Activated T-helper 17 cell treated with anti-CD3 and anti-CD28 coated beads, Interleukin-2, amount 50 U/mL, for 72 hours (primary cell): ENCODE data around the gene CAMK1. TPM values are rescaled to one million over a fixed set of nuclear protein-coding genes. Genes with fewer than 3 reads are reported as not detected.

Experiments
- ATAC-seq: fragments of 150-1000 bp; cut with Tn5 transposase; replicated peaks from 2 replicates; pipeline ENCODE4 v1.10.0; 2021; ENCODE audit warnings: mild to moderate bottlenecking, moderate library complexity
- H3K27ac Mint-ChIP-seq: one replicate; pipeline ENCODE4 v1.8.0; 2022; ENCODE audit warnings: mixed read lengths
- H3K27me3 Mint-ChIP-seq: one replicate; pipeline ENCODE4 v1.8.0; 2022; ENCODE audit warnings: mixed read lengths
- H3K36me3 Mint-ChIP-seq: one replicate; pipeline ENCODE4 v1.8.0; 2022; ENCODE audit warnings: low read depth, mild to moderate bottlenecking, mixed read lengths
- H3K4me1 Mint-ChIP-seq: one replicate; pipeline ENCODE4 v1.8.0; 2022; ENCODE audit warnings: mixed read lengths
- H3K4me3 Mint-ChIP-seq: one replicate; pipeline ENCODE4 v1.8.0; 2022; ENCODE audit warnings: mild to moderate bottlenecking, mixed read lengths
- H3K9me3 Mint-ChIP-seq: one replicate; pipeline ENCODE4 v1.8.0; 2022; ENCODE audit warnings: mixed read lengths
- total RNA-seq, 2 donors: library from RNA; stranded (reverse); gene quantifications; one replicate each; pipeline ENCODE4 v1.2.3, GENCODE V29; 2022

CAMK1 gene
- total RNA-seq, 2 donors from 2014 or later: 23.9 to 75.4 TPM

DNA sequence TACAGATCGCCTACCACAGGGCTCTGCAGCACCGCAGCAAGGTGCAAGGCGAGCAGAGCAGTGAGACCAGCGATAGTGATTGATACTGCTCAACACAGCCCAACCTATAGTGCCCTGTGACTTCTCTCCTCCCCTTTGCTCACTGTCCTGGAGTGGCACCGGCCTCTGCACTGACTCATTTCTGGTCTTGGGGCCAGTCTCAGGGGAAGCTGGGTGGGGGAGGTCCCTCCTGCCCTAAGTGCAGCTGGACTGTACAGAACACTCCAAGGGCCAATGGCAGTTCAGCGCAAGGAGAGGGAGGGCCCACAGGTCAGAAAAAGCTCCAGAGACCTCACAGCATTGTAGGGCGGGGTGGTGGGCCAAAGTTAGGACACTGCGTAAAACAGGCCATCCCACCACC, 22.5 kb downstream of the CAMK1 start:
- no peak overlapping the region for H3K27ac Mint-ChIP-seq

GRCh38 chr3:9746330-9746729, 23.4 kb downstream of the CAMK1 start:
- no peak for ATAC-seq
- H3K27ac Mint-ChIP-seq: peak overlapping the region; percentile 10
- H3K36me3 Mint-ChIP-seq: peaks cover 97% of the 10 kb centered on the region
- H3K4me3 Mint-ChIP-seq: no peak overlapping the region
- no peaks in the 10 kb centered on the region for H3K4me1 Mint-ChIP-seq
- H3K9me3 Mint-ChIP-seq: no peaks in the 10 kb centered on the region
- H3K27me3 Mint-ChIP-seq: no peaks in the 10 kb centered on the region

More for the DNA sequence above, 22.5 kb downstream of the CAMK1 start:
- H3K4me1 Mint-ChIP-seq: peaks cover 7% of the 10 kb centered on the region
- no peaks in the 10 kb centered on the region for H3K27me3 Mint-ChIP-seq
- H3K9me3 Mint-ChIP-seq: no peaks in the 10 kb centered on the region
- ATAC-seq: no peak
- no peak overlapping the region for H3K4me3 Mint-ChIP-seq
- peaks cover 97% of the 10 kb centered on the region for H3K36me3 Mint-ChIP-seq

GRCh38 chr3:9745521-9745920, 24.2 kb downstream of the CAMK1 start:
- Mint-ChIP-seq H3K9me3 (no peaks in the 10 kb centered on the region), H3K36me3 (peaks cover 97% of the 10 kb centered on the region), H3K27me3 (no peaks in the 10 kb centered on the region), H3K27ac (no peak overlapping the region), H3K4me3 (no peak overlapping the region), H3K4me1 (no peaks in the 10 kb centered on the region)
- no peak for ATAC-seq

DNA sequence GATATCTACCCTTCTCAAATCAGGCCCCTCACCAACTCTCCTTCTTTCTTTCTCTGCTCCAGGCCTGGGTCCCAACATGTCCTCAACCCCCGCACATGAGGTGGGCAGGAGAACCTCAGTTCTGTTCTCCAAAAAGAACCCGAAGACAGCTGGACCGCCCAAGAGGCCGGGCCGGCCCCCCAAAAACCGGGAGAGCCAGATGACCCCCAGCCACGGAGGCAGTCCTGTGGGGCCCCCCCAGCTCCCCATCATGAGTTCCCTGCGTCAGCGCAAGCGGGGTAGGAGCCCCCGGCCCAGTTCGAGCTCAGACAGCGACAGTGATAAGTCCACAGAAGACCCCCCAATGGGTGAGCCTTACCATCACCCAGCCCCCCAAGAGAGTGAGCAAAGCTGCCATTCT, 25.6 kb downstream of the CAMK1 start:
- ATAC-seq: no peak
- no peak overlapping the region for H3K27ac Mint-ChIP-seq

DNA sequence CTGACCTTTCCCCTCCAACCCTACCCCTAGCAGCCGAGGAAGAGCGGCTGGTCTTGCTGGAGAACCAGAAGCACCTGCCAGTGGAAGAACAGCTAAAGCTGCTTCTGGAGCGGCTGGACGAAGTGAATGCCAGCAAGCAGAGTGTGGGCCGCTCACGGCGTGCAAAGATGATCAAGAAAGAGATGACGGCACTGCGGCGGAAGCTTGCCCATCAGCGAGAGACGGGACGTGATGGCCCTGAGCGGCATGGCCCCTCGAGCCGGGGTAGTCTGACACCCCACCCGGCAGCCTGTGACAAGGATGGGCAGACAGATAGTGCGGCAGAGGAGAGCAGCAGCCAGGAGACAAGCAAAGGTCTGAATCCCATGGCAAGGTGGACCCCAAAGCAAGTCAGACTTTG, 26.2 kb downstream of the CAMK1 start:
- Mint-ChIP-seq H3K4me1 (peaks cover 5% of the 10 kb centered on the region), H3K9me3 (no peaks in the 10 kb centered on the region), H3K27ac (no peak overlapping the region), H3K36me3 (peaks cover 100% of the 10 kb centered on the region), H3K27me3 (no peaks in the 10 kb centered on the region), H3K4me3 (no peak overlapping the region)
- no peak for ATAC-seq

More for the DNA sequence above, 25.6 kb downstream of the CAMK1 start:
- Mint-ChIP-seq H3K4me1 (peaks cover 5% of the 10 kb centered on the region), H3K9me3 (no peaks in the 10 kb centered on the region), H3K4me3 (no peak overlapping the region), H3K36me3 (peaks cover 99% of the 10 kb centered on the region), H3K27me3 (no peaks in the 10 kb centered on the region)

GRCh38 chr3:9742560-9742959, 27.2 kb downstream of the CAMK1 start:
- H3K9me3 Mint-ChIP-seq: no peaks in the 10 kb centered on the region
- H3K36me3 Mint-ChIP-seq: peaks cover 100% of the 10 kb centered on the region
- H3K27me3 Mint-ChIP-seq: no peaks in the 10 kb centered on the region
- H3K27ac Mint-ChIP-seq: no peak overlapping the region
- no peak overlapping the region for H3K4me3 Mint-ChIP-seq
- peaks cover 8% of the 10 kb centered on the region for H3K4me1 Mint-ChIP-seq
- no peak for ATAC-seq

- no peaks in the 10 kb centered on the region for H3K9me3 Mint-ChIP-seq
- peaks cover 21% of the 10 kb centered on the region for H3K4me1 Mint-ChIP-seq
- peaks cover 100% of the 10 kb centered on the region for H3K36me3 Mint-ChIP-seq
- H3K27me3 Mint-ChIP-seq: no peaks in the 10 kb centered on the region
- H3K27ac Mint-ChIP-seq: peak overlapping the region; percentile 66
- no peak for ATAC-seq
- H3K4me3 Mint-ChIP-seq: no peak overlapping the region
These were observed 30.6 kb downstream of the CAMK1 start for GRCh38 chr3:9739181-9739580.

GRCh38 chr3:9736831-9737230, 32.9 kb downstream of the CAMK1 start:
- peaks cover 31% of the 10 kb centered on the region for H3K4me1 Mint-ChIP-seq
- H3K9me3 Mint-ChIP-seq: no peaks in the 10 kb centered on the region
- H3K36me3 Mint-ChIP-seq: peaks cover 96% of the 10 kb centered on the region
- peak overlapping the region; percentile 72 for H3K27ac Mint-ChIP-seq
- peak overlapping the region; percentile 10 for H3K4me3 Mint-ChIP-seq
- peak; percentile 72 for ATAC-seq
- no peaks in the 10 kb centered on the region for H3K27me3 Mint-ChIP-seq

DNA sequence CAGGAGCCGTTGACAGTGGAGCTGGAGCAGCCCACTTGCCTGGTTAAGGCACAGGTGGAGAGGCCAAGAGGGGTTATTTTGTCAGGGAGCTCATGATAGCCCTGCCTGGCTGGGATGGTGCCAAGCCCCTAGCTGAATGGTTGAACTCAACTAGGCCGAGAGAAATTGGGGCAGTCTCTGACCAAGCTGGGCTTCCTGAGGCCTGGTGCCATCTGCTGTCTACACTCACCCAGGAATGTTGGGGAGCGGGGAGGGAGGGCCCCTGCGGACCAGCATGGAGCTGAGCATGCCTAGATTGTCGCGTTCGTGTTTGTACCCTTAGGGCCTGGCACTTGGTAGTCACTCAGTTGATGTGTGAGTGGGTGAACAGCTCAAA, 37.0 kb downstream of the CAMK1 start:
- peak overlapping the region; percentile 95 for H3K4me3 Mint-ChIP-seq
- no peak for ATAC-seq
- peaks cover 55% of the 10 kb centered on the region for H3K36me3 Mint-ChIP-seq
- H3K27ac Mint-ChIP-seq: peak overlapping the region; percentile 95
- H3K27me3 Mint-ChIP-seq: no peaks in the 10 kb centered on the region
- H3K9me3 Mint-ChIP-seq: no peaks in the 10 kb centered on the region
- peaks cover 40% of the 10 kb centered on the region for H3K4me1 Mint-ChIP-seq

DNA sequence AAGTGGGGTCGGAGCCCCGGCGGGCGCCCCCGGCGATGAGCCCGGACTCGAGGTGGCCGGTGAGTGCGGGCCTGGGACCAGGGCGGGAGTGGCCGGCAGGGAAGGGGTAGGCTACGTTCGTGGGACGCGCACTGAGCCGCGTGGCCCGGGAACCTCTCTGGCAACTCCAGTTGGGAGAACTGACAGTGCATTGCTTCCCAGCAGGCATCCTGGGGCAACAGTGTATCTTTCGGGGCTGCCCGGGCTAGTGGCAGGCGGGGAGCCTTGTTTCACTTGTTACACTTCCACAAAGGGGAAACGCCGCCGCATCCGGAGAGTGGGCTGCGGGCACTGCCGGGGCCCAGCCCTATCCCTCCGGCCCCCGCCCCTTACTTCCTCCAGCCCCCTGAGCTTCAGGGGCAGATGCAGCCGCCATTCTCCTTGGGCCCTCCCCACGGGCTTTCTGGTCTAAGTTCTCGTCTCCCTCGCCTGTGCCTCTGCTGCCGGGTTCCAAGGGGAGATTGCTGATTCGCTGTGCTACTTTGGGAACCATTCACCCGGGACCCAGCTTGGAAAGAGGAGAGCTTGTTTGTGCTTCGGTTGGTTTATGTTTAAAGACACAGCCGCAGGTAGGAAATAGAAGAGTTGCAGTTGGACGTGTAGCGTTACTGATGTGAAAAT, 37.5 kb downstream of the CAMK1 start:
- H3K27ac Mint-ChIP-seq: peak overlapping the region; percentile 95
- H3K27me3 Mint-ChIP-seq: no peaks in the 10 kb centered on the region
- ATAC-seq: no peak
- no peaks in the 10 kb centered on the region for H3K9me3 Mint-ChIP-seq
- peaks cover 45% of the 10 kb centered on the region for H3K4me1 Mint-ChIP-seq
- H3K36me3 Mint-ChIP-seq: peaks cover 49% of the 10 kb centered on the region
- H3K4me3 Mint-ChIP-seq: peak overlapping the region; percentile 95

DNA sequence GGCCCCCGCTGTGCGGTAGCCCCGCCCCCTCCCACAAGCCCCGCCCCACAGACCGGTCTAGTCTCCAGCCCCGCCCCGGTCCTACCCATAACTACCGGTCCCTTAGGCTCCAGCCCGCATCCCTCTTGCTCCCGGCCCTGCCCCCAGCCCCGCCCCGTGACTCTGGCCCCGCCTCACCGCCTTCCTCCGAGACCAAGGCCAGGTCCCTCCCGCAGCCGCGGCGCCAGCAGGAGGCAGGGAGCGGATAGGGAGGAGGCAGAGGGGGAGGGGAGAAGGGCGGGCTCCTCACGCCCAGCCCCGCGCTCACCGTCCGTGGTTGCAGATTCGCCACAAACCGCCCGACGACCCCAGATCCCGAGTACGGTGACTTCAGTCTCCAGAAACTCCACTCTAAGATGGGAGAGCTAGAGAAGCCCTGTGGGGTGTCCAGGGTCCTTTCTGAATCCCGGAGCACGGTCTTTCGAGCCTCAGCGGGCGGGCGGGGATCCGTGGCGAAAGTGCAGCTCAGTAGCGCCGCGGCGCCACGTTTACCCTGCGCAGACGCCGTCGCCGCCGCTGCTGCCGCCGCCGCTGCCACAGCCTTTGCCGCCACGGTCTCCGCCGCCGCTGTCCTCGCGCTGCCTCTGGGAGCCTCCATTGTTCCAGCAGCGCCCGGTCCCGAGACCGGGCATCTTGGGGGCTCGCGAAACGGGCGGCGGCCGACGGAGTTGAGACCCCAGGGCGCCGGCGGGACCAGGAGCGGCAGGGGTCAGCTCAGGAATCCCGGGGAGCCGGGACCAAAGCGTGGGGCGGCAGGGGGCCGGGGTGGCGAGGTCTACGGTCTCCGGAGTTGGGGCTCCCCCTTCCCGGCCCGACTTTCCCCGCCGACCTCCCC, 38.3 kb downstream of the CAMK1 start, which contains the start of gene BRPF1:
Gene BRPF1, plus strand, starts transcription at position 530 of the 874 bp plus-strand sequence. CDS start 2,406 bp downstream, outside the sequence.
- Mint-ChIP-seq H3K27ac (peak within 1 kb of the TSS; percentile 95), H3K4me3 (peak within 1 kb of the TSS; percentile 95)
- ATAC-seq: peak; percentile 98

DNA sequence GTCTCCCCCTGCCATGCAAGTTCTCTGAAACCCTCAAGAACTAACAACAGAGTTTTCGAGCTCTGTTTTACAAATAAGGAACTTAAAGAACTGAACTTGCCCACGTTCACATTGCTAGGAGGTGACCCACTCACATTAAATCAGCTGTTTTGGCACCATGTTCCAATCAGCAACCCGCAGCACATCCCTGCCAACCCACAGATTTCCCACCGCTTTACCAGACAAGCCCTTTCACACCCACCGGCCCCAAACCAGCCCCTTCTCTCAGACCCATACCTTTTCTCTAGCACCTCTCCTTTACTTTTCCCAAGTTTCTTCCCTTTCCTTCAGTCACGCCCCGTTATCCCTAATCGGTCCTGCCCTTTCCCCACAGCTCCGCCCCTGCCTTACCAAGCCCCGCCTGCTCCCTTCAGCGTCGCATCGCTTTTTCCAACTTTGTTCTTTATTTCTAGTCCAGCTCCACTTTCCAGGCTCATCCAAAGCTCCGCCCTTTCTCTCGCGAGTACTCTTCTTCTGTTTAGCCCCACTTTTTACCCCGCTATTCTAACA, 39.0 kb downstream of the CAMK1 start:
- Mint-ChIP-seq H3K27ac (peak overlapping the region; percentile 87), H3K9me3 (no peaks in the 10 kb centered on the region), H3K4me1 (peaks cover 42% of the 10 kb centered on the region), H3K4me3 (peak overlapping the region; percentile 95), H3K36me3 (peaks cover 35% of the 10 kb centered on the region), H3K27me3 (no peaks in the 10 kb centered on the region)
- ATAC-seq: peak; percentile 62

More for the DNA sequence above, 38.3 kb downstream of the CAMK1 start, which contains the start of gene BRPF1:
- Mint-ChIP-seq H3K4me1 (peaks cover 45% of the 10 kb centered on the region), H3K27me3 (no peaks in the 10 kb centered on the region), H3K9me3 (no peaks in the 10 kb centered on the region), H3K36me3 (peaks cover 42% of the 10 kb centered on the region)

GRCh38 chr3:9729419-9729818, 40.3 kb downstream of the CAMK1 start:
- no peak overlapping the region for H3K4me3 Mint-ChIP-seq
- H3K9me3 Mint-ChIP-seq: no peaks in the 10 kb centered on the region
- no peaks in the 10 kb centered on the region for H3K27me3 Mint-ChIP-seq
- no peak for ATAC-seq
- H3K27ac Mint-ChIP-seq: no peak overlapping the region
- peaks cover 39% of the 10 kb centered on the region for H3K4me1 Mint-ChIP-seq
- H3K36me3 Mint-ChIP-seq: peaks cover 21% of the 10 kb centered on the region

DNA sequence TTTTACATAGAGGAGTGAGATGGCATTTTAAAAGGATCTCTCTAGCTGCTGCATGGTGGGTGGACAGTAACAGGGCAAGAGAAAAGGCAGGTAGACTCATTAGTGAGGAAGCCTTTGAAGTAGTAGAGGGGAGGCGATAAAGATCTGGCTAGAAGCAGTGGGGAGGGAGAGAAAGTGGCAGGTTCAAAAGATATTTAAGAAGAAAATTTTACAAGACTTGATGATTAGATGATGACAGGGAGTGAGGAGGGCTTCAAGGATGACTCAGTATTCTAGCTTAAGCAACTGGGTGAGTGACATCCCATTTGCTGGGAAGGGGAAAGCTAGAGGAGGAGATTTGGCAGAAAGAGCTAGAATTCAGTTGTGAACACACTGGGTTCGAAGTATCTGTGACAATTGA, 42.0 kb downstream of the CAMK1 start:
- H3K4me1 Mint-ChIP-seq: peaks cover 27% of the 10 kb centered on the region
- H3K36me3 Mint-ChIP-seq: peaks cover 6% of the 10 kb centered on the region
- no peaks in the 10 kb centered on the region for H3K9me3 Mint-ChIP-seq
- ATAC-seq: no peak
- H3K27ac Mint-ChIP-seq: peak overlapping the region; percentile 65
- H3K27me3 Mint-ChIP-seq: no peaks in the 10 kb centered on the region
- H3K4me3 Mint-ChIP-seq: peak overlapping the region; percentile 61
